HK-2 (cell line): Measurements from ENCODE around the gene CT47A7.
"Not testable (repeated sequence)": the region's sequence is repeated elsewhere in the genome, so short reads cannot be mapped to it uniquely, and the experiment has no call there.

Source experiments
- DNase-seq: peaks from one replicate; pipeline ENCODE4 v3.0.0-alpha.2; 2018; ENCODE audit not compliant: unreplicated experiment

The CT47A7 gene

GRCh38 chrX:120956500-120956899 lies at the start of gene CT47A7:
TSS of gene CT47A7 (minus strand) at chrX:120956600. CDS start at chrX:120956345, 255 bp downstream.
- not testable (repeated sequence) for DNase-seq

GRCh38 chrX:121000589-121000988 lies 44.2 kb upstream of the CT47A7 start:
- no peak for DNase-seq

GRCh38 chrX:120999413-120999812 lies 43.0 kb upstream of the CT47A7 start:
- no peak for DNase-seq

- not testable (repeated sequence) for DNase-seq
These were observed 29.3 kb upstream of the CT47A7 start, which contains the start of gene CT47A1 for GRCh38 chrX:120985660-120986059. TSS of gene CT47A1 (minus strand) at chrX:120985760. CDS start at chrX:120985529, 231 bp downstream.
